Rectal smooth muscle tissue (tissue), 1 donor: ENCODE results near the gene GNAI1.

Experiments
- H3K27ac ChIP-seq: one replicate; pipeline ENCODE4 v1.7.0; 2013; ENCODE audit warnings: low read depth, low read length, inconsistent platforms
- H3K27me3 ChIP-seq: one replicate; pipeline ENCODE4 v1.7.0; 2013; ENCODE audit warnings: low read length; ENCODE audit not compliant: control insufficient read depth, insufficient read depth
- H3K36me3 ChIP-seq: one replicate; pipeline ENCODE4 v1.7.0; 2013; ENCODE audit warnings: low read length; ENCODE audit not compliant: control insufficient read depth, insufficient read depth
- H3K4me1 ChIP-seq: one replicate; pipeline ENCODE4 v1.7.0; 2013; ENCODE audit warnings: low read length; ENCODE audit not compliant: control insufficient read depth, insufficient read depth
- H3K4me3 ChIP-seq: one replicate; pipeline ENCODE4 v1.7.0; 2013; ENCODE audit warnings: low read length
- H3K9ac ChIP-seq: one replicate; pipeline ENCODE4 v1.7.0; 2013; ENCODE audit warnings: low read length

Gene GNAI1

DNA sequence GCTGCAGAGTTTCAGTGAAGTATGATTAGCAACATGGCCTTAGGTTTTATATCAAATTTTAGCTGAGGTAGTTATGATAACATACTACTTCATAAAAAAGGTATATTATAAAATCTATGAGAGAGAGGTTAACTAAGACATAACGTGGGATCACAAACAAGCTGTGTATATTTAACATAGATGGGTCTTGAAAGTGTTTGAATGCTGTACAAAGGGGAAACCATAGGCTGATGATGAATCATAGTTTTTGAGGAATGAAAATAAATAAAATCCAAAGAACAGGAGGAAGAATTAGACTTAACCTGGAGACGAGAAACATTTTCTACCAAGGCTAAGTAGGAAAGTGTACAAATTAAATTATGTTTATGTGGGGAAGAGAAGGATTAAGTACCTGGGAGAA lies 119.0 kb downstream of the GNAI1 start:
- H3K36me3 ChIP-seq = no peaks in the 10 kb centered on the region

DNA sequence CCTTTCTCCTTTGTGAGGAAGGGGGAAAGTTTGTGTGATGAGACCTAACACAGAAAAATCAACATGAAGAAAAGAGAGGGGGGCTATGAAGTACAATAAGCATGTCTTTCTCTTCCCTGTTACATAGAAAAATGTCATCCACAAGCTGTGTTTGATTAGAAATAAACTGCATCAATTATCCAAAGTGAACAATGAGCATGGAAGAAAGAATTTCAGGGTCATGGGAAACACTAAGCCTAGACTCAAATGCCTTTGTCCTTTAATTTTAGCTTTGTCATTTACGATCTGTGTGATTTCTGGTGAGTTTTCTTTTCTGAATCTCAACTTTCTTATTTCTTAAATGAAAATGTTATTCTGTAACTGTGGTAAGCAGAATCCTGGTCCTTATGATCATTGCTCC lies 121.0 kb downstream of the GNAI1 start:
- Histone ChIP-seq H3K9ac (no peak overlapping the region), H3K4me3 (no peak overlapping the region)

More for the DNA sequence above, 119.0 kb downstream of the GNAI1 start:
- Histone ChIP-seq H3K9ac (no peak overlapping the region), H3K4me3 (no peak overlapping the region), H3K27ac (no peak overlapping the region), H3K4me1 (peaks cover 2% of the 10 kb centered on the region), H3K27me3 (no peaks in the 10 kb centered on the region)

DNA sequence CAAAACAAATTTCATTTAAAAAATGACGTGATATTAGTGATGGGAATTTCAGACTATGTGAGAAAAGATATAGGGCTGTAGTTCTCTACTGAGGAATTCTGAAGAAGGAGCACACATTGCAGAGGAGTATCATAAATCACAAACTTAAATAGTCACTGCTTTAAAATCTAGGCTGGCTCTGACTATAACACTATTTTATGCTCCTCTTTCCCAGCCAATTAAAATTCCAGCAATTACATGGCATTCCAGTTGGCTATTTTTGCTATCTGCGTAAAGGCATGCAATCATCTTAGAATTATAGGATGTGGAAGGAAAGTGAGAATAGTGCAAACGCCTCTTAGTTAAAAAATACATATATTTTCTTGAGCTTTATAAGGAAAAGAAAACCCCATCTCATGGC lies 123.1 kb downstream of the GNAI1 start:
- Histone ChIP-seq H3K27ac (no peak overlapping the region), H3K36me3 (no peaks in the 10 kb centered on the region), H3K27me3 (no peaks in the 10 kb centered on the region), H3K4me1 (peaks cover 2% of the 10 kb centered on the region), H3K9ac (no peak overlapping the region), H3K4me3 (no peak overlapping the region)

More for the DNA sequence above, 121.0 kb downstream of the GNAI1 start:
- H3K27ac ChIP-seq = no peak overlapping the region
- H3K4me1 ChIP-seq = peaks cover 2% of the 10 kb centered on the region
- H3K36me3 ChIP-seq = no peaks in the 10 kb centered on the region
- no peaks in the 10 kb centered on the region for H3K27me3 ChIP-seq

DNA sequence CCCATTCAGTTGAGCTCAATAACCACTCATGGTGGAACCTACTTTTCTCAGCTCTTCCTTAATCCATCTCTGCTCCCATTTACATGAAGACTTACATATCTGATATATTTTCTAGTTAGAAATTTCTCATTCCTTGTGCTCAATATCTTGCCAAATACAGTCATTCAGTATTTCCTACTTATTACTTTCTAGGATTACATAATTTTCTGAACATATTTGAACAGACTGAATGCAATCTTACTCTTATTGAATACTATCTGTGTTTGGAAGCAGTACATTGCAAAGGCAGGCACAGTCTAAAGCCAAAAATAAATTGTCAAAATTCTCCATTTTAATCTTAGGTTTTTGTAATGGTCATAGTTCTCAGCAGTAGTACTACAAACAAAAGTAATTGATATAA lies 126.0 kb downstream of the GNAI1 start:
- H3K4me3 ChIP-seq = no peak overlapping the region
- no peak overlapping the region for H3K9ac ChIP-seq
- peaks cover 2% of the 10 kb centered on the region for H3K4me1 ChIP-seq
- no peaks in the 10 kb centered on the region for H3K27me3 ChIP-seq
- H3K27ac ChIP-seq = no peak overlapping the region
- H3K36me3 ChIP-seq = no peaks in the 10 kb centered on the region

DNA sequence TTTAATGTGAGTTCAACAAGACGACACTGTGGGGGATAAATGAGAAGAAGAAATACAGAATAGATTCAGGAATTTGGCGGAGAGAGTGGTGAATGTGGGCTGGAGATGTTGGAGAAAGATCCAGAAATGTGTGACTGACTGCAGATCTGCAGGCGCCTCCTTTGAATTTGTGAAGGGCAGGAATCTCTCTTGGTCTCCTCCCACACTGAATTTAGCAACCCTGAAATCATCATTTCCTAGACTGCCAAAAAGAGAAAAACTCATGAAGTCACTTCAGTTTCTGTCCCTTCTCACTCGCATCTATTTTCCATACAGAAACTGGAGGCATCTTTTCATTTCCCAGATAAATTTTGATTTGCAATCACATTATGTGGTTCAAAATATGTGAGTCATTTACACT lies 128.7 kb downstream of the GNAI1 start:
- Histone ChIP-seq H3K4me1 (no peaks in the 10 kb centered on the region), H3K4me3 (no peak overlapping the region), H3K36me3 (no peaks in the 10 kb centered on the region), H3K9ac (no peak overlapping the region), H3K27ac (no peak overlapping the region), H3K27me3 (no peaks in the 10 kb centered on the region)

DNA sequence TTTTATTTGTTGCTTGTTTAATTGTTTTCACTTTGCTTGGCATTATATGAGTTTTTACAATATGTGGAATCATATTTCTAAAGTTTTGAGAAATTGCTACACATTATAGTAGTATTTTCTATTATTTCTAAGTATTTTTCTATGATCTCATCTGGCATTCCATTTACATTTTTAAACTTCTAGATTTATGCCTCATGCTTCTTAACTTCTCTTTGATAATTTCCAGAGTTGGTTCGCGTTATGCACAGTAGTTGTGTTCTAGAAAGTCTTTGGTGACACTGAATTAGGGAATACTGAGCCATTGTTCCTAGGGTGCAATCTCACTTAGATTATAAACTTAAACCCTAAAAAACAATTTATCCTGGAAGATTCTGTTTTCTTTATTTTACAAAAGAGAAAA lies 129.2 kb downstream of the GNAI1 start:
- Histone ChIP-seq H3K4me3 (no peak overlapping the region), H3K4me1 (no peaks in the 10 kb centered on the region), H3K9ac (no peak overlapping the region), H3K27ac (no peak overlapping the region), H3K27me3 (no peaks in the 10 kb centered on the region), H3K36me3 (no peaks in the 10 kb centered on the region)

DNA sequence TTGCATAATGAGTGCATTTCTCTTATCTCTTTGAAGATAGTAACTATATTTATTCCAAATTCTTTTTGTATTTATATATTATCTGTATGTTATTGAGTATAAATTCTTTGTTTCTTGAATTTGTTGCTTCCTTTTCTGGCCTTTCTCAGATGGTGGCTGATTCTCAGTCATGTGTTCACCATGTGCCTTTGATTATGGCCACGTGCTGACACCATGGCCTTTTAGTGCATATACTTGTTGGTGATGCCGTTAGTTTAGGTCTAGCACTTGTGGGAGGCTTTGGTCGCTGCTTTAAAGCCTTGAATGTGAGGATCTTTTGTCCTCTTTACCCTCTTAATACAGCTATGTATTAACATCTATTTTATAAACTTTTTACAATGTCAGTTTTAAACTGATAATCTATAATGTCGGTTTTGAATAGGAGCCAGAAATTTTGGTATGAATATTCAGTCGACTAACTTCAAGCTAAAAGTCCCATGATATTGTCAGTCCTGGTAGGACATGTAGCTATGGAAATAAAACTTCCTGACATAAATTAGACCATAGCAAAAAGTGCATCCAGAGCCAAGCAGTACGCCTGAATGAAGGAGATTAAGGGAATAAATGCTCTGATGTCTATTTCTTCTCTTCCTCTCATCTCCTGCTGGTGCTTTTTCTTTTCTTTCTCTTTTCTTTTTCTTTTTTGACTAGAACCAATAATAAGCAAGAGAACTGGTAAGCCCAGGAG lies 130.3 kb downstream of the GNAI1 start:
- H3K27me3 ChIP-seq = no peaks in the 10 kb centered on the region
- no peak overlapping the region for H3K9ac ChIP-seq

DNA sequence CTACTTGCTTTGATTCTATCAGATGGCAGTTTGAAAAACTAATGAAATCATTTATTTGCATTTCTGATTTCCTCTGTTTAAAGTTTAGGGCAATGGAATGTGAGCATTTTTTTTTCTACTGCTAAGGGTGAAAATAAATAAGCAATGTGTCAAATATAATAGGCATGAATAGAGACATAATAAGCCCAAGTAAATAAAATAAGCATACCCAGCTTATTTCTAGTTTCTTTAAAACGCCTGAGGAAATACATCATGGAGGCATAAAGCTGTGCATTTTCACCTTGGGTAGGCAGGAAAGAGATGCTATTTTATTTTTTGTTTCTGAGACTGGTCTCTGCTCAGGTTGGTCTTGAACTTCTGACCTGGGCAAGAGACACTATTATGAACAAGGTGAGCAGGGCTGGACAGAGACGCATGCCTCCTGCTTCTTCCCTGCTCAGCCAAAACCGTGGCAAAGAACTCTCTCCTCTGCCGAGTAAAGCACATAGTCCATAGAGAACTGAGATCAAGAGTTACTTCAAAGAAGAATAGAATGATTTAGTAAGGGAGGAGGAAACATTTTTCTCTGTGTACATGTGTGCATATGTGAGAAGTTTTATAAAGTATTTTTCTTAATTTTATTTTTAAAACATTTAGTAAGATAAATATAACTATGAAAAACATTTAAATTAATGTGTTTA lies 138.1 kb downstream of the GNAI1 start:
- Histone ChIP-seq H3K9ac (no peak overlapping the region), H3K4me1 (peaks cover 3% of the 10 kb centered on the region), H3K27me3 (no peaks in the 10 kb centered on the region), H3K27ac (no peak overlapping the region), H3K4me3 (no peak overlapping the region), H3K36me3 (no peaks in the 10 kb centered on the region)

More for the DNA sequence above, 130.3 kb downstream of the GNAI1 start:
- Histone ChIP-seq H3K4me3 (no peak overlapping the region), H3K27ac (no peak overlapping the region), H3K4me1 (no peaks in the 10 kb centered on the region), H3K36me3 (no peaks in the 10 kb centered on the region)

DNA sequence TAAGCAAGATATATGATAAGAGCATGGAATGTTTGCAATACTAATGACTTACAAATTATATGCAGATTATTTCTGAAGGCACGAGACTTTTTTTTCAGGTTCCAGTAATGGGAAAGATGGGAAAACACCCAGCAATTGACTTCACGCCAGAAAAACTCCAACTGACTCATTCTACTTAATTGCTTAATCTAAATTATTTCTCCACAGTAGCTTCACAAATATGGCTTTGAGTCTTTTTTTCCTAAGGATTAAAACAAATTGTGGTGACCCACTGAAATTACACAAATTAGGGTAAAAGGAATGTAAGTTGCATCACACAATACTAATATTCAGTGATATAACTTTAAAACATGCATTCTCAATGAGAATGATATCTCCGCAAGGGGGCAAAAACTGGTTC lies 138.7 kb downstream of the GNAI1 start:
- H3K9ac ChIP-seq = no peak overlapping the region
- no peak overlapping the region for H3K4me3 ChIP-seq
- H3K27ac ChIP-seq = no peak overlapping the region
- no peaks in the 10 kb centered on the region for H3K36me3 ChIP-seq
- H3K27me3 ChIP-seq = no peaks in the 10 kb centered on the region
- peaks cover 6% of the 10 kb centered on the region for H3K4me1 ChIP-seq

DNA sequence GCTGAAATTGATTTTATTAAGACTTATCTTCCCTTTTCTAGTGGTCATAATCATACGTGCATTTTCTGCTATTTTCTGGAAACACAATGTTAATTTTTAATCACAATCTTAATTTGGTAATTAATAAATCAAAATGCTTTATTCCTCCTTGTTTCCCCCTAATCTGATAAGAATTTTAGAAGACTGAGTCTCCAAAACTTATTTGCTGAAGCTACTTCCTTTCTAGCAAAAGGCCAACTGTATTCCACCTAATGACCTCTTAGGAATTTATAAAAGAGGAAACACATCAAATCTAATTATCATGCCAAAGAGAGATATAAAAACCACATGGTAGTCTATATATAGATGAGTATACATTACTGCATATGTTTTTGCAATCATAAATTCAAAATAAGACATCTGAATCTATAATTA lies 140.6 kb downstream of the GNAI1 start:
- H3K27ac ChIP-seq = no peak overlapping the region
- peaks cover 18% of the 10 kb centered on the region for H3K4me1 ChIP-seq
- H3K9ac ChIP-seq = no peak overlapping the region
- H3K36me3 ChIP-seq = no peaks in the 10 kb centered on the region
- H3K27me3 ChIP-seq = no peaks in the 10 kb centered on the region
- no peak overlapping the region for H3K4me3 ChIP-seq
